ENCODE measurements around the gene HSP90B1.

Gene HSP90B1

GRCh38 chr12:103978384-103978982, 48.3 kb downstream of the HSP90B1 start:
- DNase-seq: no peak

GRCh38 chr12:103986829-103987228, 56.6 kb downstream of the HSP90B1 start:
- no peak for DNase-seq

- no peak for DNase-seq
Observed at GRCh38 chr12:103994235-103994634, 64.0 kb downstream of the HSP90B1 start.

GRCh38 chr12:103996595-103996994, 66.4 kb downstream of the HSP90B1 start:
- DNase-seq: no peak

GRCh38 chr12:103997286-103997900, 67.2 kb downstream of the HSP90B1 start:
- no peak for DNase-seq
